Fibroblast of skin of right biceps (primary cell): Measurements from ENCODE around the gene FAM210B.
"Not testable (repeated sequence)": the region's sequence is repeated elsewhere in the genome, so short reads cannot be mapped to it uniquely, and the experiment has no call there.

ENCODE experiments used
- DNase-seq: peaks from one replicate; pipeline ENCODE4 v3.0.0-alpha.2; 2013

Gene FAM210B, protein sequence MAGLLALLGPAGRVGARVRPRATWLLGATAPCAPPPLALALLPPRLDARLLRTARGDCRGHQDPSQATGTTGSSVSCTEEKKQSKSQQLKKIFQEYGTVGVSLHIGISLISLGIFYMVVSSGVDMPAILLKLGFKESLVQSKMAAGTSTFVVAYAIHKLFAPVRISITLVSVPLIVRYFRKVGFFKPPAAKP

DNA sequence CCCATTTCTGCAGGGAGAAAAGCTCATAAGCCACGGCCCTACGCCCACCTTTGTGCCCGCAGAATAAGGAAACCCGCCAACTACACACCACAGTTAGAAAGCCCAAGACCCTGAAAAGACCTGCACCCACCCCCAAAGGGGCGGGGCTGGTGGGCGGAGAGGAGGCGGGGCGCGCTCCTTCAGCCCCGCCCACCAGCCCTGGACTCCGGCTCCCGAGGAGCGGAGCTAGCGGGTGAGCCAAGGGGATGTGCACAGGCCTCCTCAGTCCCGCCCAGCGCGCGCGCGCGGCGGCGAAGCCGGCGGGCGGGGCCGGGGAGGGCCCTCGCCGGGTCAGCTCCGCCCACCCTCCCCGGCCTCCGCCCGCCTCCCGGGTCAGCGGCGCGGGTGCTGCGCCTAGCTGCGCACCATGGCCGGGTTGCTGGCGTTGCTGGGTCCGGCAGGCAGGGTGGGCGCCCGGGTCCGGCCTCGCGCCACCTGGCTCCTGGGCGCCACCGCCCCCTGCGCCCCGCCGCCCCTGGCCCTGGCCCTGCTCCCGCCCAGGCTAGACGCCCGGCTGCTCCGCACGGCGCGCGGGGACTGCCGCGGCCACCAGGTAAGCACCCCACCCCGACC is at the start of gene FAM210B:
Gene FAM210B (plus strand): TSS at position 375 of the 612 bp plus-strand sequence. CDS start 32 bp downstream, at position 407.
- DNase-seq: peak; percentile 91

DNA sequence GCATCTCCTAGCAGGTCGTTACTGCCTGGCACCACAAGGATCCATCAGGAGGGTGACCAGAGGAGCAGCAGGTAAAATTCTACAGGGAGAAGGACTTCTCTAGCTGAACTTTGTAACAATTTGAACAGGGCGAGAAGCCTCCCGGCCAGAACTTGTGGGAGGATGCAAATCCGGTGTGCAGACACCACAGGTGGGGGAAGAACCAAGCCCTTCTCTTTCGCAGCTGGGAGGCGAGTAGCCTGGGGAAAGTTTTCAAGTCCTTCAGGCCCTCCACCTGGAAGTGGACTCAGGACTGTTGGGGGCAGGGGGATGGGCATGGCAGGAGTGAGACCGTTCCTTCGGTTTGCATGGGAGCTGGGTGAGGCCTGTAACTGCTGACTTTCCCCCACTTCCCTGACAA is 42.7 kb upstream of the FAM210B start:
- DNase-seq: no peak

DNA sequence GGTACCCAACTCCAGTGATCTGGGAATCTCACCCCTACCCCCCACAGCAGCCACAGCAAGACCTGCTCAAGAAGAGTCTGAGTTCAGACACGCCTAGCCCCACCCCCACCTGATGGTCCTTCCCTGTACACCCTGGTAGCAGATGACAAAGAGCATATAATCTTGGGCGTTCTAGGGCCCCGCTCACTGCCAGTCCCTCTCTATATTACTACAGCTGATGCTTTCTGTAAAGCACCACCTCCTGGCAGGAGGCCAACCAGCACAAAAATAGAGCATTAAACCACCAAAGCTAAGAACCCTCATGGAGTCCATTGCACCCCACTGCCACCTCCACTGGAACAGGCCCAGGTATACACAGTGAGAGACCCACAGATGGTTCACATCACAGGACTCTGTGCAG is 42.3 kb upstream of the FAM210B start:
- DNase-seq: no peak

DNA sequence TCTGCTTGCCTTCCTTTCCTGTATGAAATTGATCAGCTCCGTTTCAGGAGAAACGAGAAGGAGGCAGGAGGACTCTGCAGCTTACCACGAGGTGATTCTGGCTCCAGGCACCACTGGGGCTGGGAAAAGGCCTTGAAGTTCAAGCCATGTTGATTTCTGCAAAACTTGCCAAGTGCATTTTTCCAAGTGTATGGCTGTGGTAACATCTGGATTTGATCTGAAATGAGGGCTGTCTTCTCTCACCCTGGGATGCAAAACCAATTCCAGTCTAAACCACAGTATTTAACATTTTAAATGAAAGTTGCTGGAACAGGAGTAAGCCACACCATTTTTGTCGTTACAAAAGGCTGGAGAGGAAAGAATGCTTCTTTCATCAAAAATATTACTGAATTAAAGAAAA is 36.1 kb upstream of the FAM210B start:
- peak; percentile 23 for DNase-seq

DNA sequence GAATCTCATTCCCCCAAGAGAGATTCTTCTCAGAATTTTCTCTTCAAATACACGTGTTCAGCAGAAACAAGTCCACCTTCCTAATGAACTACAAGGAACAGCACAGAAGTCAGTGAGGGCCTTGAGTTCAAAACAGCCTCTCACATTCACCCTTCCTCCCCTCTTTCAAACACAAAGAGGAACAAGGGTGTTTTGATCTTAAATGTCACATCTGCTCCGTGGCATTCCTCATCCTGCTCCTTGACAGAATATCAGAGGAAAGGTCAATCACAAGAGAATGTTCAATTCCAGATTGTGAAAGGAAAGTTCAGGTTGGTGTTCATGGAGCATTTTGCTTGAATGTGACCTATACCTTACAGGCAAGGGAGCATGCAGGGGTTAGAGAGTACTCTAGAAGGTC is 35.6 kb upstream of the FAM210B start:
- DNase-seq: no peak

DNA sequence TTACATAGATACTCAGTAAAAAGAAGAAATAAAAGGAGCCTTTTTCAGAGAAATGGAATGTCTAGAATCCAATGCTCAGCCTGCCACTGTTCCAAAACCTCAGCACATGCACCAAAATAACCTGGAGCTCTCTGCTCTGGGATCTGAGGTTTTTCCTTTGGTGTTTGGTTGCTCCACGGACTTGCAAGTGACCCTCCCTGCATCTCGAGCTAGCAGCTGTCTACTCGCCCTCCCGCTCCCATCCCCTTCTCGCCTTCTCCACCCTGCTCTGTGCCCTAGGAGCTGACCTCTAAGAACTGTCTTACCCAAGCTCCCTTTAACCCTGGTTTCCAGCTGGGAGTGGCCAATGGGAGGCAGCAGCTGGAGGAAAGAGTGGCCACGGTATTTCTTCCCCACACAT is 35.1 kb upstream of the FAM210B start:
- DNase-seq: no peak

DNA sequence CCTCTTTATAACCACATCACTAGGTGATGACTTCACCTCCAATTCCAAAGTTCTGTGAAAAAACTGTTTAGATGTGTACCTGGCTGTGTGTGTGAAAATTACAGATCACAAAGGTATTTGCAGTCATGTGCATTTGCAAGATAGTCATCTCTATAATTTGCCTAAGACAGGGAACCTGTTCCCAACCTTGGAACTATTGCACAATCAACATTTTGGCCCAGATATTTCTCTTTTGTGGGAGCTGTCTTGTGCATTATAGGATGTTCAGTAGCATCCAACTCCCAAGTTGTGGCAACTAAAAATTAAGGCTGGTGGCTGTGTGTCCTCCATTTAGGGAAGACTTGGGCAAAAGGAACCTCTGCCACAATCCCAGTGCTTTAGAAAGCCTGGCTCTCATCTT is 34.0 kb upstream of the FAM210B start:
- DNase-seq: no peak

DNA sequence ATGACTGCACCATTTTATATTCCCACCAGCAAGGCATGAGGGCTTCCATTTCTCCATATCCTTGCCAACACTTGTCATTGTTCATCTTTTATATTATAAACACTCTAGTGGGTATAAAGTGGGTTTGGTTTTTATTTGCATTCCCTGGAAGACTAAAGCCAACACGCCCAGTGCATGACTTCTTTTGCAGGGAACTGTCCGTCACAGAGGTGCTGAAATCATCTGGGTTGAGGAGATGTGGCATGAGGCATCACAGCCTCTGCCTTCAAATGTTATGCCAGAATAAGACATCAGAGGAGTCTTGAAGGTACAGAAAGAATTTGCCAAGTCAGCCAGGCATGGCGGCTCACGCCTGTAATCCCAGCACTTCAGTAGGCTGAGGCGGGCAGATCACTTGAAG is 29.9 kb upstream of the FAM210B start:
- DNase-seq: peak; percentile 14

DNA sequence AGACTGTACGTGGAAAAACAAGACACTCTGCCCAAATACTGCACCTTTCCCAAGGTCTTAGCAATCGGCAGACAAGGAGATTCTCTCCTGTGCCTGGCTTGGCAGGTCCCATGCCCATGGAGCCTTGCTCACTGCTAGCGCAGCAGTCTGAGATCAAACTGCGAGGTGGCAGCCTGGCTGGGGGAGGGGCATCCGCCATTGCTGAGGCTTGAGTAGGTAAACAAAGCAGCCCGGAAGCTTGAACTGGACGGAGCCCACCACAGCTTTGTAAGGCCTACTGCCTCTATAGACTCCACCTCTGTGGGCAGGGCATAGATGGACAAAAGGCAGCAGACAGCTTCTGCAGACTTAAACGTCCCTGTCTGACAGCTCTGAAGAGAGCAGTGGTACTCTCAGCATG is 22.1 kb upstream of the FAM210B start:
- DNase-seq: not testable (repeated sequence)

DNA sequence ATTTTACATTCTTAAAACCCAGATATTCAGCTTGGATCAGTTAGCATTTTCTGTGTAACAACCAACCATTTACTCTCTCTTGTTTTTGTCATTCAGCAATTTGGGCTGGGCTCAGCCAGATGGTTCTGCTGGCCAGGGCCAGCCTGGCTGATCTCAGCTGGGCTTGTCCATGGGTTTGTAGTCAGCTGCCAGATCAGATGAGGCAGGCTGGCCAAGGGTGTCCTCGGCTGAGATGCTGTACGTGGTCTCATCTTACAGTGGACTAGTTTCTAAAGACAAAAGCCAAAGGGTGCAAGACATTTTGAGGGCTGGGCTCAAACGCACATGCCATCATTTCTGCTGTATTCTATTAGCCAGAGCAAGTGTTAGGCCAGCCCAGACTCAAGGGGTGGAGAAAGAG is 16.0 kb upstream of the FAM210B start:
- no peak for DNase-seq

DNA sequence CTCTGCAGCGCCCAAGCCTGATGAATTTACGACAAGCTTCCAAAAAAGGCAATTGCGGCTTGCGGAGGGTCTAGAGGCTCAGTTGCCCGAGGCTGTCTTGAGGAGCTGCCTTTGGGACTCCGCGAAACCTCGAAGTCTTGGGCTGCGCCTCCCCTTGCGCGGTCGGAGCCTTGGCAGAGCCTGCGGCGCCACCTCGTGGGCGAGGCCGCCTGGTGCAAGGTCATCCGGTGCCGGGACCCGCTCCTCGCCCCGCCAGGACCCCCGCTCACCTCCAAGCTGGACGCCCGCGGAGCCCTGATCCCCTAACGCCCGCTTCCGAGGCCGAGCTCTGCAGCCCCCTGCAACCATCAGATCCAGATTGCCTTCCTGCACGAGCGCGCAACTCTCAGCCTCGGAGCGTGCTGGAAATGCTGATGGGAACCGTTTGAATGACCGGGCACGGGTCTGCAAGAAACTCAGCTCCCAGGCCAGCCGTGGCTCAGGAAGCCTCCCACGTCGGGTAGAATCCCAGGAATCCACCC is 14.9 kb upstream of the FAM210B start:
- DNase-seq: peak; percentile 31

DNA sequence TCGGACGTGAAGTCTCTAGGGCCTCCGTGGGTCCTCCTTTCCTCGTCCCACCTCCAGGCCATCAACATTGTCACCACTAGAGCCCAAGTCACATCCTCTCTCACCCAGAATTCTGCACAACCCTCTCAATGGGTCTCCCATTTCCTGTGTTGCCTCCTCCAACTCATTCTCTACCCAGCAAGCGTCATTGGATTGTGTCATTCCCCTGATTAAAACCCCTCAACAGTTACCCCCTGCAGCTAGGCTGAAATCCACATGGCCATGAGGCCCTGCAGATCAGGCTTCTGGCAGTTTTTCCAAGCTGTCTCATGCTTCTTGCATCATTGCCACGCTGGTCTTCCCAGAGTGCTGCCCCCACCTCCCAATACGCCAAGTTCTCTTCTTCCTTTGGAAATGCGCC is 12.9 kb upstream of the FAM210B start:
- no peak for DNase-seq

DNA sequence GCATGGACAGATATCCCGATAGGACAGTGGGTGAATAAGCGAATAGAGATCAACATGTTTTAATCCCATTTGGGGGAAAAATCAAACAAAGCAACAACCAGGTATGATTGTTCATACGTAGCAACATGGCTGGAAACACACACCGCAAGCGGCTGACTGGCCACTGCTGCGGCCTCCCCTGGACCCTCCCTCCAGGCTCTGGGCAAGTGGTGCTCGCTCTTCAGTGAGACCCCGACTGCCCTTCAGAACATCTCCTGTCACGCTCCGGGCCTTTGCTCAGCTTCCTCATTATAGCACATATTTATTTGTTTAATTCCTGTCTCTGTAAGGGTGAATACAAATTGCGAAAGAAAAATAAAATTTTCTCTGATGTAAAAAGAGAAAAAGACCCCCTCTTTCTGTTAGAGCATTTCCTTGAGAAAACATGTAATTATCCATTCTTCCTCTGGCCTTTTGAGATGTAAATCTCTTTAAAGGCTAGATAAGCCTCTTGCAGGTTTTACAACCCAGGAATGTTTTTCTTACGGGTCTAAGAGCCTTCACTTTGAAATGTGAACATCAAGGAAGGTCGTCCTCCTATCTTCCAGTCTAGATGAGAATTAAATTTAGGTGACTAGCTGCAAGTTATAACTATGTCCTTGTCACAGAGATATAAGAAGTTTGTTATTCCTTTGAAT is 11.0 kb upstream of the FAM210B start:
- DNase-seq: no peak

DNA sequence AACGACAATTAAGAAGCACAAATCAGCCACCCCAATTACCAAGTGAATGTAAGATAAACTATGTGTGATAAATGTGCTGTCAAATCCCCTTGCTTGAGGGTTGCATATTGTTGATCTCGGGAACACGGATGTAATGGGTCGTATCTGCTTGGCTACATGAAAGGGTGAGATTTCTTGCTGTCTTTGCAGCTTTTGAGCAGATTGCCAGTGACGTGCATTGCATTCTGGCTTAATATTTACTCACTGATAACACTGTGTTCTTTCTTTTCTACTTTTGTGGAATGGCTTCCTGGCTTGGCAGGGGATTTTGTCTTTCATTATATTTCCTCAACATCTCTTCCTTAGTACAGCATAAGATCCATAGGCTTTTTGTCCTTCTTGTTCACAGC is 10.5 kb upstream of the FAM210B start:
- DNase-seq: no peak

DNA sequence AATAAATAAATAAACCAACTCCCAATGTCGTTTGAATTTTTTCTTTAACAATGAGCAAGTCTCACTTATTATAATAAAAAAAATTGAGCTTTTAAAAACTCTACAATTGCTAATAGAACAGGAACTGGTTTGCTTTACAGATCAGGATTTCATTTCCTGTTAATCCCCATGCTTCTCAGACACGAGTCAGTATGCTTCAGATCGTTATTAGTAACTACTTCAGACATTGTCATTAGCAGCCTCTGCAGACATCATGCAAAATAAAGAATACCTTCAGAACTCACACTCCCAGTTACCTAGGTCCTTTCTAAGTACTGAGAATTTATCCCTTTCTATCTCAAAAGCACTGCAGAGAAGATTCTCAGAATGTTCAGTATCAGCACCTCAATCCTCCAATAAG is 10.0 kb upstream of the FAM210B start:
- no peak for DNase-seq

DNA sequence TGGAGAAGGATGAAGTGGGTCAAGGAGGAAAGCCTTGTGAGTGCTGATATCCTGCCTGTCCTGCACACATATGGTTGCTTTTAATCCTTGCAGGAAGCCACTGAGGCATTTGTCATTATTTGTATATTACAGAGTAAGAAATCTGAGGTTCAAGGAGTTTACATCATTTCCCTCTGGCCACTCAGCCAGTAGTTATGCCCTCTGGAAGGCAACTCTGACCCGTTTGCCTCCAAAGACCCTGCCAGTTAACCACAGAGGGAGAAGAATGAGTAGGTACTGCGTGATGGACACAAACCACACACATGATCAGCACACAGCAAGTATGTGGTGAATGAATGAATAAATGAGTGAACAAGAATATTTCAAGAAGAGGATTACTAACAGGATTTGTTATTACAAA is 7.9 kb upstream of the FAM210B start:
- peak; percentile 62 for DNase-seq

DNA sequence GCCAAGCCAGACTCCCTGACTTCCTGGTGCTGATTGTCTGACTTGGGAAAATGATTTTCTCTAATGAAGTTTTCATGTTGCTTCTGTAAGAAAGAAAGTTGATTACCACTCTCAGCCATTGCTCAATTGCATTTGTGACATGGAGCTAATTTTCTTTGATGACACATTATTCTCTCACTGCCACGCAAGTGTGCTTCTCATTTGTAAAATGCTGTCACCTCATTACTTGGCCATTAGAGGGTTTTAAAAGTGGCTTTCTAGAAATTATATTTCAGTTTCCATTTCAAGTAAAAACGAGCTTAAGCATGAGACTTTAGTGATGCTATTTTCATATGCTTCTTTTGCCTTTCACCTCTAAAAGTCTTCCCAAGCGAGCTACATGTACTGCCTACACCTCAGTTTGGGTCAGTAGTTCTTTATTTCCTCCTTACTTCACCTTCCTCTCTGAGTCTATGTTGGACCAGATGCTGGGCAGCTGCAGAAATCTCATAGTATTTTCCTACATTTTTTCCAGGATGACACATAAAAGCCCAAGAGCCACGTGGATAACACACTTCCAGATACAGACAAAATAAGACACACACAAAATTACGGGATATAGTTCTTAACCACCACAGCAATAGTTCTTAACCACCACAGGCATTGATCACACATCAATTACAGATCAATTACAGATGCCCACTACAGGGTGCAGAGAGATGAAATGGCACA is 6.3 kb upstream of the FAM210B start:
- peak; percentile 23 for DNase-seq

DNA sequence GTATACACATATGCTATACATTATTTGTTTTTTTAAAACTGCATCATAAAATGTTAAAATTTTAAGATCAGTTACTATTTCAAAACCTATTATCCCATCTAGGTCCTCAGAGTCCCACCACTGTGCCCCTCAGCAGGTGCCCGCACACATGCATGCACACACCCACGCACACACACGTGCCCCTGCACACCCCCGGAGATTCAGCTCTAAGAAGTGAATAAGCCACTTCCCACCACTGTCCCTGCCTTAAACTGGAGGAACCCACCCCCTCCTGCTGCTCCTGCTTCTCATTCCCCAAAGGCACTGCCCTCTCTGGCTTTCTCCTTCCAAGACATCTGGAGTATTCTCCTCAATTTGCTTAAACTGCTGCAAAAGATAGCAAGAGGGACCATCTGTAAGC is 5.4 kb upstream of the FAM210B start:
- DNase-seq: no peak

DNA sequence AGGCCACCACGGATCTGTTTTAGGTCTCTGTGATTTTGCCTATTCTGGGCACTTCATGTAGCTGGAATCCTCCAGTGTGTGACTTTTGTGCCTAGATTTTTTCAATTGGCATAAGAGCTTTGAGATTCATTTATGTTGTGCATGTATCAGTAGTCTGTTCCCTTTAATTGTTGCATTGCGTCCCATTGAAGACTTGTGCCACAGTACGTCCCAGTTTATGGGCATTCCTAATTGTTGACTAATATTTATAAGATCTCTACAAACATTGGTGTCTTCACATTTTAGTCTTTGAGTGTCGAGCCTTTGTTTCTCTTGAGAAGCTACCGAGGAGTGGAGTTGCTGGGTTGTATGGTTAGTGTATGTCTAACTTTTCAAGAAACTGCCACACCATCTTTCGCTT is 704 bp upstream of the FAM210B start:
- DNase-seq: no peak

DNA sequence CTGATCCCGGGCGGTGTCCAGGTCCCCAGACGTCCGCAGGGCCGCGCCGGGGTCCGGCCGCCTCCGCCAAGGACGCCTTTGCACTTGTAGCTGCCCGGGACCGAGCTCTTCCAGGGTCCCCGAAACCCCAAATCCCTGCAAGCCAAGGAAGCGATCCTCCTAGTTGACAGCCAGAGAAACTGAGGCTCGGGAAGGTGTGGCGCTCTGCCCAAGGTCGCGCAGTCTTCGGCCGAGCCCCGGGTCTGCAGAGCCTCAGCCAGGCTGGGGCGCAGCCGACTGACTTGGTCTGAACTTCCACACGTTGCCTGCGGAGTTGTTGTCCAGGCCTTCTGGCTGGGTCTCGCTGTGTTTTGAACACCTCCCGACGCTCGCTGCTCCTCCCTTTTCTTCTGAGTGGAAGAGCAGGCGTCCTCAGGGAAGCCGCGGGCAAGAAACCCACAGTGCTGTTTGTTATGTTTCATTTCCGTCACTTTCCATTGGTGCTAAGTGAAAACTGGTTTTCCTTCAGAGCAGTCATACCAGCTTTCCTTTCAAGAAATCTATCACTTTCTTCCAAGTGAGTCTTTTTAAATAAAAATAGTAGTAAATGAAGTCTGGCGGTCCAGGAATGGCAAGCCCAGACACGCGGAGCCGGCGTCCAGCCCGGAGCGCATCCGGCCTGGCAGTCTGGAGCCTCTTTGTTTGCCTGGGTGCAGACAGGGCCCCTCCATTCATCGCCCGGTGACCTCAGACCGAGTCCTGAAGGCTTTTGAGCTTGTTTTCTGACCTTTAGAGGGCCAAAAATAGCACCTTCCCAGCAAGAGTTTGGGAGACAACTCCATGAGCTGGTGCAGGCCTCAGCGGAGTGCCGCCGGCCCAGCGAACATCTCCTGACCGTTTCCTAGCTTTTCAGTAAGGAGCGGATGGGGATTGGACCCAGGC is 698 bp downstream of the FAM210B start:
- DNase-seq: peak; percentile 64

DNA sequence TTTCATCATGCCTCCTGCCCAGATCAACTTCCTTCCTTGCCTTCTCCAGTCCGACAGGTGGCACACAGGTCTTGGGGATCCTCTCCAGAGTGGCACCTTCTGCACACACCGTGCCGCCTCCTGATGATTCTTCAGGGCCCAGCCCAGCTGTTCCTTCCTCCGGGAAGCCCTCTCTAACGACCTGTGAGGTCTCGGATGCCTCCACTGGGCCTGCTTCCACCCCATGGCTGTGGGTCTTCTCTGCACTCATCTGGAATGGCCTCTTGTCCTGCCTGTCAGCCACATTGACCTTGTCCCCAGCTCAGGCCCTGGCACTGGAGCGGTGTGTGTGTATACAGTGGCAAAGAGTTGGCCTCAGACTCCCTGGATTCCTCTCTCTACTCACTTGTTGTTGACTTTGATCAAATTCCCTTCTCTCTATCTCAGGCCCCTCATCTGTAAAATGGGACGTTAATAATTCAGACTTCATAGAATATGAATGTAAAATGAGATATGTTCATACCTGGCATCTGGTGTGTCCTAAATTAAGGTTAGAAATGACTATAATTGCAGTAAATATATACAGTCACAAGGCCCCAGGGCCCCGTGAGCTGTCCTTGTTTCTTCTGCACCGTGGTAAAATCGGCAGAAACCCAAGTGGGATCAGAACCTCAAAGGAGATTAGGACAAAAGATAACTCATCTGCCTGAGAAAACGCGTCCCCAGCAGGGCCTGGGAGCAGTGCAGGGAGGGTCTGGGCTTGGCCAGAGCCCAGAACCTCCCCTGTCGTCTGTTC is 1.5 kb downstream of the FAM210B start:
- DNase-seq: no peak

DNA sequence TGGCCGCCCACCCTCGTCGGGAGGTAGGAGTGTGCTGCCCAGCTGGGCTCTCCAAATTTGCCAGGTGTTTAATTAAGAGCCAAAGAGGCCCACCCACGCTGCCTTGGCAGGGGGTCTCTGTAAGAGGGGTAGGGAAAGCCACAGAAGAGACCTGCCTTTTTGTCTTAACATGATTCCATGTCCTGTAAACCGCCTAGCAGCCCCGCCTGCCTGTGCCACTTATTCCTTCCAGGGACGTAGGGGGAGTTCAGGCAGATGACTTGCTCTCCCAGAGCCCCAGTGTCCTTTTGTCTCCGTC is 2.1 kb downstream of the FAM210B start:
- DNase-seq: no peak
